NCI-H510A (cell line): ENCODE measurements around the gene DPH7.
"Not testable (repeated sequence)": the region's sequence is repeated elsewhere in the genome, so short reads cannot be mapped to it uniquely, and the experiment has no call there.

Source experiments
- DNase-seq: peaks from one replicate; lab custom pipeline; 2025; lab: John Stamatoyannopoulos, UW

The DPH7 gene

DNA sequence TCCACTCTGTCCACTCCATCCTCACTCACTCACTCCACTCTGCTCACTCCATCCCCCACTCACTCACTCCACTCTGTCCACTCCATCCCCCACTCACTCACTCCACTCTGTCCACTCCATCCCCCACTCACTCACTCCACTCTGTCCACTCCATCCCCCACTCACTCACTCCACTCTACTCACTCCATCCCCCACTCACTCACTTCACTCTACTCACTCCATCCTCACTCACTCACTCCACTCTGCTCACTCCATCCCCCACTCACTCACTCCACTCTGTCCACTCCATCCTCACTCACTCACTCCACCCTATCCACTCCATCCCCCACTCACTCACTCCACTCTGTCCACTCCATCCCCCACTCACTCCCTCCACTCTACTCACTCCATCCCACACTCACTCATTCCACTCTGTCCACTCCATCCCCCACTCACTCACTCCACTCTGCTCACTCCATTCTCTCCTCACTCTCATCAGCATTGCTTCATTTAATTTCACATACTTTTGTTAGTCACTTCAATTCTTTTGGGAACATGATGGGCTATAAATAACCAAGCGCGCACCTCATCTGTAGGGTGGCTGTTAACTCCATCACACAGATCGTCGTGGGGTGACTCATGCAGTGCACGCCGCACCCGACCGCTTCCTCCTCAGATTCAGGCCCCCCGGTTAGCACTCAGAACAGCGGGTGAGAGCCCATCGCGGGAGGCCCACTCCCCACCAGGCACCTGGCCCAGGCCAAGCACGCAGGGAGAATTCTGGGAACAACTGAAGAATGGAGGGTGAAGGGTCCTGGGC lies 59.9 kb downstream of the DPH7 start:
- DNase-seq = not testable (repeated sequence)

DNA sequence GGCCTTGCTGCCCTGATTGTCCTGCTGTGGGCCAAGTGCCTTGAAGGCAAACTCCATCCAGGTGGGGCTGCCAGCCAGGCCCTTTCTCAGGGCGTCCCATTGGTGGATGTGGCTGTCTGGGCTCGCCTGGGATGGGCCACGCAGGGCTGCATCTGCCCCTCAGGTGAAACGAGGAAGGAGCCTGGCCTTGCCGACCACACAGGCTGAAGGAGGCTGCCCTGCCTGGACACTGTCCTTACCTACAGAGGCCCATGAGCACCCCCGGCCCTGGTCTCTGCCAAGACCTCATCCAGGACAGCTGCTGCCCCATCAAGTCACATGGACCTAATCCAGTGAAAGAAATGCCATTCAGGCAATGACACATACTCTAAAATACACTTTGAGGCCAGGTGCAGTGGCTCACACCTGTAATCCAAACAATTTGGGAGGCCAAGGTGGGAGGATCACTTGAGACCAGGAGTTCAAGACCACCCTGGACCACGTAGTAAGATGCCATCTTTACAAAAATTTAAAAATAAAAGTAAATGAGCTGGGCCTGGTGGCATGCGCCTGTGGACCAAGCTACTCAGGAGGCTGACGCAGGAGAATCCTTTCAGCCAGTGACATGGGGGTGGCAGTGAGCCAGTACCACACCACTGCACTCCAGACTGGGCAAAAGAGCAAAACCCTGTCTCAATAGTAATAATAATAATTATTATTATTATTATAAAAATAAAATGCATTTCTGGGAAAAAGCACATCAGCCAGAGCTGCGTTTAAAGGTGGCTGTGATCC lies 62.4 kb downstream of the DPH7 start:
- DNase-seq = no peak

DNA sequence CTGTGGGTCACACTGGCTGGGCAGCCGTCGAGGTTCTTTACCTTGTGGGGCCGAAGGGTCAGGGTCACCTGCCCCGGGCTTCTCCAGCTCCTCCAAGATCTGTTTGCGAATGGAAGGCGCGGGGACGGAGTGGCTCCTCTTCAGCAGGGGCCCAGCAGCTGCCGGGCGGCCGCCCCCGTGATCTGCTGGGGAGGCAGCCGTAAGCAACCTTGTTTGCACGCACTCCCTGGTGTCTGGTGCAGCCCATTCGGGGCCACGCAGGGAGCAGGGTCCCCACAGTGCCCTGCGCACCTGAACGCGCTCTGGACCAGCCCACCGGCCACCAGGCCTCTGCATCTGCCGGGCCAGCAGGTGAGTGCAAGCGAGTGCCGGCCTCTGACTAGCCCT lies 63.4 kb downstream of the DPH7 start:
- no peak for DNase-seq

DNA sequence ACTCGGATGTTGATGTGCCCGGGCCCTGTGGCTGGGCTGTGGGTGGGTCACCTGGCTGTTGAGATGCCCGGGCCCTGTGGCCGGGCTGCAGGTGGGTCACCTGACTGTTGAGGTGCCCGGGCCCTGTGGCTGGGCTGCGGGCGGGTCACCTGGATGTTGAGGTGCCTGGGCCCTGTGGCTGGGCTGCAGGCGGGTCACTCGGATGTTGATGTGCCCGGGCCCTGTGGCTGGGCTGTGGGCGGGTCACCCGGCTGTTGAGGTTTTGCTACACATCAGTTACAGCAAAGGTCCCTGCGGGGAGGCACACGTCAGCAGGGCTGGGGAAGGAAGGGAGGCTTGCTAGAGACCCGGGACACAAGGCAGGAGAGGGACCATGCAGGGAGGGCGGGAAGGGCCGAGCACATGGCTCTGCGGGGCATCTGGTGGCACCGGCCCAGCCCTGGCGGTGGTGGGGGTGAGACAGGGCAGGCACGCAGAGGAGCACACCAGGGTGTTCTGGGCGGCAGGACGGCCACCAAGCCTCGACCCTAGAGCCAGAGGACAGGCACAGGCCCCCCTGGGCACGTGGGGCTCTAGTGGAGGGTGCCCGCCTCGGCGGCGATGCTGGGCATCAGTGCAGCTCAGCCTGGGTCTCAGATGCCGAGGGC lies 63.9 kb downstream of the DPH7 start:
- DNase-seq = no peak

DNA sequence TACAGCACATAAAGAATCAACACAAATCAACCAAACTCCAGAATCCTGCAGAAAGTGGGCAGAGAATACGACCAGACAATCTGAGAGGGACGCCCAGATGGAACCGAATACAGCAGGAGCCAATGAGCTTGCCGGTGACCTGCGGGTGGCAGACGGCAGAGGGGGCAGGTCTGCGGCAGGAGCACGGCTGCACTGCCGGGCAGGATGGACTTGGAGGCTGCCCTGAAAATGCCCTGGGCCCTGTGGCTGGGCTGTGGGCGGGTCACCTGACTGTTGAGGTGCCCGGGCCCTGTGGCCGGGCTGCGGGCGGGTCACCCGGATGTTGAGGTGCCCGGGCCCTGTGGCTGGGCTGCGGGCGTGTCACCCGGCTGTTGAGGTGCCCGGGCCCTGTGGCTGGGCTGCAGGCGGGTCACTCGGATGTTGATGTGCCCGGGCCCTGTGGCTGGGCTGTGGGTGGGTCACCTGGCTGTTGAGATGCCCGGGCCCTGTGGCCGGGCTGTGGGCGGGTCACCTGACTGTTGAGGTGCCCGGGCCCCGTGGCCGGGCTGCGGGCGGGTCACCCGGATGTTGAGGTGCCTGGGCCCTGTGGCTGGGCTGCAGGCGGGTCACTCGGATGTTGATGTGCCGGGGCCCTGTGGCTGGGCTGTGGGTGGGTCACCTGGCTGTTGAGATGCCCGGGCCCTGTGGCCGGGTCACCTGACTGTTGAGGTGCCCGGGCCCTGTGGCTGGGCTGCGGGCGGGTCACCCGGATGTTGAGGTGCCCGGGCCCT lies 64.7 kb downstream of the DPH7 start:
- DNase-seq = not testable (repeated sequence)

DNA sequence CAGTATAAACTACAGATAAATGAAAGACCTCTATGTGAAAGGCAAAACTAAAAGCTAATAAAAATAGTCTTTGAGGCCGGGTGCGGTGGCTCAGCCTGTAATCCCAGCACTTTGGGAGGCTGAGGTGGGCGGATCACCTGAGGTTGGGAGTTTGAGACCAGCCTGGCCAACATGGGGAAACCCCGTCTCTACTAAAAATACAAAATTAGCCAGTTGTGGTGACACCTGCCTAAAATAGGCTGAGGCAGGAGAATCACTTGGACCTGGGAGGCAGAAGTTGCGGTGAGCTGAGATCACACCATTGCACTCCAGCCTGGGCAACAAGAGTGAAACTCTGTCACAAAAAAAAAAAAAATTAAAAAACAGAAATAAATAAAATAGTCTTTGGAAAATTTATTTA lies 65.6 kb downstream of the DPH7 start:
- DNase-seq = not testable (repeated sequence)

DNA sequence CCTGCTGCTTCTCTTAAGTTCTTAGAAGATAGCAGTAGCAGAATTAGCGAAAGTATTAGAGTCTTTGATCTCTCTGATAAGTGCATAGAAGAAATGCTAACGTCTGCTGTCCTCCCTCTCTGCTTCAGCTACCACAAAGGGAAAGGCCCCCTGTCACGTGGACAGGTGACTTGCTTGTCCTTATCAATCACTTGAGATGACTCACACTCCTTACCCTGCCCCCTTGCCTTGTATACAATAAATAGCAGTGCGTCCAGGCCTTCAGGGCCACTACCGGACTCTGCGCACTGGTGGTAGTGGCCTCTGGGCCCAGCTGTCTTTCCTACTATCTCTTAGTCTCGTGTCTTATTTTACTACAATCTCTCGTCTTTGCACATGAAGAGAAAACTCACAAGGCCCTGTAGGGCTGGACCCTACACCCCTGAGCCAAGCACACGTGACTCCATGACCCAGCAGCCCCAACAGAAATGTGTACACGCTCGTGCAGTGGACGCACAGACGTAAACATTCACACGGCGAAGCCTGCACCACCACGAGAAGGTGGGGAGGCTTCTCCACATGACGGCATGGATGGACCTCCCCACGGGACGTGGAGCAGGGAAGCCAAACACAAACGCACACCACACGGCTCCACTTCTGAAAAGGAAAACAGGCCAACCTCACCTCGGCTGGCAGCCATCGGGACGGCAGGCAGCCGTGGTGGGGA lies 66.8 kb downstream of the DPH7 start:
- no peak for DNase-seq

DNA sequence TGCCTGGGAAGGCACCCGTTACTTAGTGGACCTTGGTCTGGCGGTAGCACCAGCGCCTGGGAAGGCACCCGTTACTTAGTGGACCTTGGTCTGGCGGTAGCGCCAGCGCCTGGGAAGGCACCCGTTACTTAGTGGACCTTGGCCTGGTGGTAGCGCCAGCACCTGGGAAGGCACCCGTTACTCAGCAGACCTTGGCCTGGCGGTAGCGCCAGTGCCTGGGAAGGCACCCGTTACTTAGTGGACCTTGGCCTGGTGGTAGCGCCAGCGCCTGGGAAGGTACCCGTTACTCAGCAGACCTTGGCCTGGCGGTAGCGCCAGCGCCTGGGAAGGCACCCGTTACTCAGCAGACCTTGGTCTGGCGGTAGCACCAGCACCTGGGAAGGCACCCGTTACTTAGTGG lies 67.6 kb downstream of the DPH7 start:
- DNase-seq = not testable (repeated sequence)

DNA sequence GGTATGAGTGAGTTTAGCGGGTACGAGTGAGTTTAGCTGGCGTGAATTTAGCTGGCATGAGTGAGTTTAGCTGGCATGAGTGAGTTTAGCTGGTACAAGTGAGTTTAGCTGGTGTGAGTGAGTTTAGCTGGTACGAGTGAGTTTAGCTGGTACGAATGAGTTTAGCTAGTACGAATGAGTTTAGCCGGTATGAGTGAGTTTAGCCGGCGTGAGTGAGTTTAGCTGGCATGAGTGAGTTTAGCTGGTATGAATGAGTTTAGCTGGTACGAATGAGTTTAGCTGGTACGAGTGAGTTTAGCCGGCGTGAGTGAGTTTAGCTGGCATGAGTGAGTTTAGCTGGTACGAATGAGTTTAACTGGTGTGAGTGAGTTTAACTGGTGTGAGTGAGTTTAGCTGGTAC lies 69.5 kb downstream of the DPH7 start:
- DNase-seq = no peak

DNA sequence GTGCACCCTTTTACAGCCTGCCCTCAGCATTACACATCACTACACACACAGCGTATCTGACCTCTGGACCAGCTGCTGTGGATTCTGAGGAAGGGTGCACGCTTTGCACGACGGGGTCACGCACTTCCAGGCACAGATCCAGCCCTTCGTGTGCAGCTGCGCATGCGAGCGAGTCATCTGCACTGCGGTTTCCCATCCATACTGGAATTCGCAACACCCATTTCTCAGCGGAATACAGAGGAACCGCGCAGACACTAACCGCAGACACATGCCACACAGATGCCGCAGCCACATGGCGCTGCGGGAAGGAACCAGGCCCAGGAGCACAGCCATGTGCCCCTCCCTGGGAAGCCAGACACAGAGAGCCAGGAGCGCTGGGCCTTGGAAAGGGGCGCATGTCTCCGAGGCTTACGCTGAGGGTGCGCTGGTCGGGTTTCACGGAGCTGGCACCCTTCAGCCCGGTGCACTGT lies 72.0 kb downstream of the DPH7 start:
- DNase-seq = no peak

DNA sequence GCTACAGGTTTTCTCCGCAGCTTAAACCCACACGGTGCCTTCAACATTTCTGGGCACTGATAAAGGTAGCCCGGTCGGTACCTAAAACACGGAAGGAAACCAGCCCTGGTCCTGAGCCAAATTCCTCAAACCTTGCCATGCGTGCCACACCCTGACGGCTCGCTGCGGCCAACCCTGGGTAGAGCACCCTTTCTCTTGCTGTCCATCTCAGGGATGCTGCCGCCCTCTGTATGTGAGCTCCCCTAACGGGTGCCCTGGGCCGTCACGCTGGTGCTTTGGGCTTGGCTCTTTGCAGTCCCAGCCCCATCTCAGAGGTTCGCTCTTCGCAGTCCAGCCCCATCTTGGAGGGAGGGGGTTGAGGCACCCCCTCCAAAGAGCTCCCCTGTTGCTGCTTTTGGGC lies 72.5 kb downstream of the DPH7 start:
- no peak for DNase-seq

DNA sequence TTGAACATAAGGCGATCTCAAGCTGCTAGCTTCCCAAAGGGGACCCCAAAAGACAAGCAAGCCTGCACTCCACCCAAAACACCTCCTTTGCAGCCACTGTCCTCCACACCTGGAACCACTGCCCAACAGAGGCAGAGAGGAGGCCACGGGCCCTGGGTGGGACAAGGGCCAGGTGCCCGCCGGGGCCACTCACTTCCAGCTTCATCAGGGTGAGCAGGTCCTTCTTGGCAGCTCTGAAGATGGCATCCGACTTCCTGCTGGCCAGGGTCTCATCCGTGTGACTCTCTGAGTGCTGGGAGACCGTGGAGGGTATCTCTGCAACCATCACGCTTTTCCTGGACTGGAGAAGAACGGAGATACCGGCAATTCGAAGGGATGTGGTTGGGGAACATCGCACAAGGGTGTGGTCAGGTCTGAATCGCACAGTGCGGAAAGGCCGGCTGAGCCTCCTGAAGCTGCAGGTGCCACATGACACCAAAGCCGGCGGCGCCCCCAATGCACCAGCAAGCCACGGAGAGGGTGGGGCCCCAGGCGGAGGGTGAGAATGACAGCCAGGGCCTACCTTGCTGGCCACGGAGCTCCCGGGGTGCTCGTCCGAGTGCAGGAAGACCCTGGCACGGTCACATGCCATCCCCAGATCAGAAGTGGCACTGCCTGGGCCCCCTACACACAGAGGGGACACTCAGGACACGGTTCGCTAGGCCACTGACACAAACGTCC lies 73.1 kb downstream of the DPH7 start:
- no peak for DNase-seq
